IMR-90 (cell line): ENCODE data around the gene EFHD2.

Experiments
- BHLHE40 ChIP-seq: fragments of 150-350 bp; IDR thresholded peaks from 2 replicates; pipeline ENCODE4 v1.6.1; 2016; ENCODE audit warnings: mild to moderate bottlenecking, low read depth, low read length
- CEBPB ChIP-seq: IDR thresholded peaks from 2 replicates; pipeline ENCODE4 v1.6.1; 2012; ENCODE audit warnings: low read depth, low read length, improper control_type of control experiment
- CTCF ChIP-seq: conservative IDR thresholded peaks from 2 replicates; pipeline ENCODE4 v1.5.1; 2012; ENCODE audit warnings: mild to moderate bottlenecking, low read depth, low read length, improper control_type of control experiment
- ELK1 ChIP-seq: fragments of 150-350 bp; IDR thresholded peaks from 2 replicates; pipeline ENCODE4 v1.6.1; 2016; ENCODE audit warnings: low read depth, mild to moderate bottlenecking, low read length, moderate library complexity, borderline replicate concordance
- FOS ChIP-seq: fragments of 150-350 bp; IDR thresholded peaks from 2 replicates; pipeline ENCODE4 v1.6.1; 2016; ENCODE audit warnings: low read depth, low read length
- MAFK ChIP-seq: IDR thresholded peaks from 2 replicates; pipeline ENCODE4 v1.6.1; 2012; ENCODE audit warnings: low read depth, low read length, improper control_type of control experiment
- MAZ ChIP-seq: IDR thresholded peaks from 2 replicates; pipeline ENCODE4 v1.6.1; 2012; ENCODE audit warnings: low read depth, mild to moderate bottlenecking, low read length, improper control_type of control experiment, moderate library complexity, borderline replicate concordance
- MXI1 ChIP-seq: IDR thresholded peaks from 2 replicates; pipeline ENCODE4 v1.6.1; 2012; ENCODE audit warnings: low read depth, mild to moderate bottlenecking, low read length, moderate library complexity, borderline replicate concordance
- NFE2L2 ChIP-seq: fragments of 150-350 bp; IDR thresholded peaks from 2 replicates; pipeline ENCODE4 v1.6.1; 2016; ENCODE audit warnings: low read depth, mild to moderate bottlenecking, low read length
- POLR2A ChIP-seq: IDR thresholded peaks from 2 replicates; pipeline ENCODE4 v1.6.1; 2012; ENCODE audit warnings: mild to moderate bottlenecking, low read depth, low read length
- RAD21 ChIP-seq: IDR thresholded peaks from 2 replicates; pipeline ENCODE4 v1.6.1; 2012; ENCODE audit warnings: low read length, improper control_type of control experiment
- RFX5 ChIP-seq: IDR thresholded peaks from 2 replicates; pipeline ENCODE4 v1.8.0; 2012; ENCODE audit warnings: low read depth, mild to moderate bottlenecking, low read length, moderate library complexity
- SMC3 ChIP-seq: fragments of 150-350 bp; IDR thresholded peaks from 2 replicates; pipeline ENCODE4 v1.6.1; 2016; ENCODE audit warnings: low read depth, mild to moderate bottlenecking, antibody characterized with exemption, low read length, moderate library complexity
- USF2 ChIP-seq: fragments of 150-350 bp; IDR thresholded peaks from 2 replicates; pipeline ENCODE4 v1.6.1; 2017; ENCODE audit warnings: mild to moderate bottlenecking, antibody characterized with exemption, low read length, low read depth

GRCh38 chr1:15360700-15361099, 49.0 kb upstream of the EFHD2 start:
- TF ChIP-seq CTCF (no peak), MAFK (no peak), POLR2A (no peak), ELK1 (no peak), FOS (no peak), MAZ (no peak), NFE2L2 (no peak), CEBPB (no peak), BHLHE40 (no peak), RAD21 (no peak), SMC3 (no peak), RFX5 (no peak), MXI1 (no peak), USF2 (no peak)
